HG02759 (cell line): ENCODE measurements around the gene TTC13.
"Not testable (repeated sequence)": the region's sequence is repeated elsewhere in the genome, so short reads cannot be mapped to it uniquely, and the experiment has no call there.

ENCODE experiments used
- ATAC-seq: cut with Tn5 transposase; IDR thresholded peaks from one replicate; pipeline ENCODE4 v1.9.1; 2021; ENCODE audit warnings: mild to moderate bottlenecking, moderate library complexity; ENCODE audit not compliant: unreplicated experiment

The TTC13 gene

GRCh38 chr1:230978491-230979388 is at the start of gene TTC13, which contains the start of gene ARV1:
Gene TTC13 (minus strand): TSS chr1:230978861. CDS start chr1:230978830, 31 bp downstream.
Gene ARV1 (plus strand): TSS chr1:230979094. CDS start chr1:230979106, 12 bp downstream.
- peak; percentile 93 for ATAC-seq

- no peak for ATAC-seq
Observed at GRCh38 chr1:231027971-231028370, 49.3 kb upstream of the TTC13 start.

- ATAC-seq: no peak
Observed at GRCh38 chr1:231027136-231027925, 48.7 kb upstream of the TTC13 start.

GRCh38 chr1:231026576-231026975 is 47.9 kb upstream of the TTC13 start:
- no peak for ATAC-seq

GRCh38 chr1:231023150-231023549 is 44.5 kb upstream of the TTC13 start:
- no peak for ATAC-seq

GRCh38 chr1:231022543-231022942 is 43.9 kb upstream of the TTC13 start:
- not testable (repeated sequence) for ATAC-seq

- no peak for ATAC-seq
Observed at GRCh38 chr1:231021540-231022031, 42.9 kb upstream of the TTC13 start.

- ATAC-seq: no peak
Observed at GRCh38 chr1:231020816-231021215, 42.2 kb upstream of the TTC13 start.

GRCh38 chr1:231020139-231020601 is 41.5 kb upstream of the TTC13 start:
- ATAC-seq: no peak

GRCh38 chr1:231019711-231020110 is 41.0 kb upstream of the TTC13 start:
- no peak for ATAC-seq

GRCh38 chr1:231016966-231017365 is 38.3 kb upstream of the TTC13 start:
- ATAC-seq: no peak

- no peak for ATAC-seq
Observed at GRCh38 chr1:231016234-231016633, 37.6 kb upstream of the TTC13 start.

- ATAC-seq: no peak
Observed at GRCh38 chr1:231013391-231014015, 34.8 kb upstream of the TTC13 start.

- no peak for ATAC-seq
Observed at GRCh38 chr1:231011963-231012362, 33.3 kb upstream of the TTC13 start.

GRCh38 chr1:231011360-231011759 is 32.7 kb upstream of the TTC13 start:
- ATAC-seq: no peak

GRCh38 chr1:231007535-231007934 is 28.9 kb upstream of the TTC13 start:
- not testable (repeated sequence) for ATAC-seq

- ATAC-seq: no peak
Observed at GRCh38 chr1:231001892-231002291, 23.2 kb upstream of the TTC13 start.

- ATAC-seq: no peak
Observed at GRCh38 chr1:231000639-231001038, 22.0 kb upstream of the TTC13 start.

- ATAC-seq: no peak
Observed at GRCh38 chr1:231000201-231000600, 21.5 kb upstream of the TTC13 start.

GRCh38 chr1:230994860-230995259 is 16.2 kb upstream of the TTC13 start:
- ATAC-seq: no peak
